HUES6 (cell line): Measurements from ENCODE around the gene RHBDD2.
"Not testable (repeated sequence)": the region's sequence is repeated elsewhere in the genome, so short reads cannot be mapped to it uniquely, and the experiment has no call there.

ENCODE experiments used
- H3K27ac ChIP-seq: 2 replicates; pipeline ENCODE4 v1.7.0; 2013; ENCODE audit warnings: low read depth, mild to moderate bottlenecking, low read length, inconsistent platforms
- H3K27me3 ChIP-seq: 2 replicates; pipeline ENCODE4 v1.6.1; 2013; ENCODE audit warnings: low read length; ENCODE audit not compliant: control insufficient read depth, insufficient read depth
- H3K36me3 ChIP-seq: 2 replicates; pipeline ENCODE4 v1.6.1; 2013; ENCODE audit warnings: low read length; ENCODE audit not compliant: control insufficient read depth, insufficient read depth
- H3K4me1 ChIP-seq: 2 replicates; pipeline ENCODE4 v1.6.1; 2013; ENCODE audit warnings: low read length; ENCODE audit not compliant: control insufficient read depth, insufficient read depth
- H3K4me3 ChIP-seq: 2 replicates; pipeline ENCODE4 v1.5.1; 2013; ENCODE audit warnings: low read depth, low read length
- H3K9ac ChIP-seq: one replicate; pipeline ENCODE4 v1.6.1; 2013; ENCODE audit warnings: mild to moderate bottlenecking, low read length
- H3K9me3 ChIP-seq: 2 replicates; pipeline ENCODE4 v1.6.1; 2013; ENCODE audit warnings: low read depth, low read length; ENCODE audit not compliant: control insufficient read depth, insufficient read depth

The RHBDD2 gene

GRCh38 chr7:75911186-75911585, 32.4 kb downstream of the RHBDD2 start:
- H3K9ac ChIP-seq, H3K36me3 ChIP-seq, H3K27me3 ChIP-seq, H3K27ac ChIP-seq, H3K9me3 ChIP-seq, H3K4me3 ChIP-seq: not testable (repeated sequence)
- peaks cover 10% of the 10 kb centered on the region for H3K4me1 ChIP-seq

DNA sequence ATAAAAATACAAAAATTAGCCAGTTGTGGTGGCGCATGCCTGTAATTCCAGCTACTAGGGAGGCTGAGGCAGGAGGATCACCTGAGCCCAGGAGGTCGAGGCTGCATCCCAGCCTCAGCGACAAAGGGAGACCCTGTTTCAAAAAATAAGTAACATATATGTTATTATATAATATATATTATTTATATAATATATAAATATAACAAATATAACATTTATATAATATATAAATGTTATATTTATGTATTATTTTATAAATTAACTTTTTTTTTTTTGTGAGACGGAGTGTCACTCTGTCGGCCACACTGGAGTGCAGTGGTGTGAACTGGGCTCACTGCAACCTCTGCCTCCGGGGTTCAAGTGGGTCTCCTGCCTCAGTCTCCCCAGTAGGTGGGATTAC, 34.6 kb downstream of the RHBDD2 start:
- Histone ChIP-seq H3K4me1 (peaks cover 17% of the 10 kb centered on the region), H3K9me3 (no peaks in the 10 kb centered on the region), H3K9ac (no peak overlapping the region), H3K27me3 (no peaks in the 10 kb centered on the region), H3K4me3 (no peak overlapping the region), H3K36me3 (no peaks in the 10 kb centered on the region), H3K27ac (no peak overlapping the region)

DNA sequence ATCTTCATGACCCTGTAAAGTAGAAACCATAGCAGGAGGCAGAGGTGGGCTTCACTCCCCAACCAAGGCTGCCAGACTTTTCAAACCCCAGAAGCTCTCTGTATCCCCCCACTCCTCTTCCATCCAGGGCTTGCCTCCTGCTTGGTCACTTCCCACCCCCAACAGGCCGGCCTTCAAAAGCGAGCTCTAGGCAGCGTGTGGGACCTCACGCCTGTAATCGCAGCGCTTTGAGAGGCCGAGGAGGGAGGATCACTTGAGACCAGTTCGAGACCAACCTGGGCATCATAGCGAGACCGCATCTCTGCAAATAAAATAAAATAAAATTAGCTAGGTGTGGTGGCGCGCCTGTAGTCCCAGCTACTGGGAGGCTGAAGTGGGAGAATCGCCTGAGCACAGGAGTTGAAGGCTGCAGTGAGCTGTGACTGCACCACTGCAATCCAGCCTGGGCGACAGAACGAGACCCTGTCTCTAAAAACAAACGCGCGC, 35.4 kb downstream of the RHBDD2 start:
- Histone ChIP-seq H3K9ac (peak overlapping the region; percentile 87), H3K4me1 (peaks cover 17% of the 10 kb centered on the region), H3K36me3 (no peaks in the 10 kb centered on the region), H3K27me3 (no peaks in the 10 kb centered on the region), H3K9me3 (no peaks in the 10 kb centered on the region), H3K27ac (peak overlapping the region; percentile 67; the same call in 1 of the 2 replicates), H3K4me3 (peak overlapping the region; percentile 99)

DNA sequence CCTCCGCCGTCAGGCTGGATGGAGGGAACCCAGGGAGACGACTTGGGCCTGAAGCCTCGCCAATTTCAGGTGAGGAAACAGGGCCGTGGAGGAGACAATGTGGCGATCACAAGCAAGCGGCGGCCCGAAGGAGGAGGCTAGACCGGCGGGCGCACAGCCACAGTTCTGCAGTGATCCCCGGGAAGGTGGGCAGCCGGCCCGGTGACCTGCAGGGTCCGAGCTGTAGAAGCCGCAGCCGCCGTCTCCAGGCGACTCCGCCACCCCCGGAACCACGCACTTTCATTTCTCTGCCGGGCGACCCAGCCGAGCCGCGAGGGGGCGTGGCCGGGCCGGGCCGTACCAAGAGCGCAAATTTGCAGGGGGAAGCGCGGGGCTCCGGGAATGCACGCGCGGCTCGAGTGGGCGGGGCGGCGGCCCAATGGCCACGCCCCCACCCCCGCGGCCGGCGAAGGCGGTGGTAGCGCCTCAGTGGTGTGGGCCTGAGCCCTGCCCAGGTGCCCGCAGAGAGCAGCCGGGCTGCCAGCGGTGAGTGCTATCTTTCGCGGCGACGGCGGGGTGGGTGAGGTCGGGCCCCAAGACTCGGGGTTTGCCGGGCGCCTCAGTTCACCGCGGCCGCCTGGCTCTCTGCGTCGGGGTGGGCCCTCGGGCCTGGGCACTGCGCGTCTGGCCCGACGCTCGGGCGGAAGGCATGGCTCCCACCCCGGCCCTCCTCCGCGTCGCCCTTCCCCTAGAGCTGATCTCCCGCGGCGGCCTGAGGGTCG, 36.0 kb downstream of the RHBDD2 start, which contains the start of gene POR:
Gene POR (plus strand): TSS at position 501 of the 761 bp plus-strand sequence. CDS start 38,847 bp downstream, outside the sequence.
- Histone ChIP-seq H3K27ac (peak within 1 kb of the TSS; percentile 83), H3K4me1 (peaks cover 17% of the 10 kb centered on the region), H3K36me3 (no peaks in the 10 kb centered on the region), H3K9ac (peak within 1 kb of the TSS; percentile 87), H3K9me3 (no peaks in the 10 kb centered on the region), H3K27me3 (no peaks in the 10 kb centered on the region), H3K4me3 (peak within 1 kb of the TSS; percentile 99)

DNA sequence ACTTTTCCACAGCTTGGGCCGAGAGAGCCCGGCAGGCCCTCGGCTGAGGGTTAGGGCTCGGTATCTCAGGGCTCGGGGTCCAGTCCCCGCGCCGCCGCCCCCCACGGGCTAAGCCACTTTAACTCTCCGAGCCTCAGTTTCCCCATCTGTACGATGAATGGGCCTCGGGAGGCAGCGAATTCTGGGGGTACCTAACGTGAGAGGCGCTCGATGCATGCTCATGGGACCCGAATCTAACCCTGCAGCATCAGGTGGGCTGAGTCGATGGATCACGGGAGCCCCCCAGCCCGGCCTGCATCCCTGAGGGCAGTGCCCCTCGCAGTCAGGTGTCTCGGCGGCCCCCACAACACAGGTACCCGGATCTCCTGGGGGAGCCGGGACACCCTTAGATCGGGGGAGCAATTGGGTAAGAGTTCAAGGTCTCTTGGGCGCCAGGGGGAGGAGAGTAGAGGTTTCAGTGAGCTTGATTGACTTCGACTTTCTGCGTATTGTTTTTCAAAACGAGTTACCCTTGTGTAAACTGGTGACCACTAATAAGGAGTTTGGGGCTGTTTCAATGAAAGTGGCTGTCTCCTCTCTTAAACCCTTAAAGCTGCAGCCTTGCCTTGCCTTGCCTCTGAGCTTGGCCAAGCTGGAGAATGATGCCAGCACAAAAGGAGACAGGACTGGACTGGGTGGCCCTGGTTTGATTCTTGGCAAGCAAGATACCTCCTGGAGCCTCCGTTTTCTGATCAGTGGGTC, 36.8 kb downstream of the RHBDD2 start:
- Histone ChIP-seq H3K4me1 (peaks cover 17% of the 10 kb centered on the region), H3K27ac (peak overlapping the region; percentile 83)

DNA sequence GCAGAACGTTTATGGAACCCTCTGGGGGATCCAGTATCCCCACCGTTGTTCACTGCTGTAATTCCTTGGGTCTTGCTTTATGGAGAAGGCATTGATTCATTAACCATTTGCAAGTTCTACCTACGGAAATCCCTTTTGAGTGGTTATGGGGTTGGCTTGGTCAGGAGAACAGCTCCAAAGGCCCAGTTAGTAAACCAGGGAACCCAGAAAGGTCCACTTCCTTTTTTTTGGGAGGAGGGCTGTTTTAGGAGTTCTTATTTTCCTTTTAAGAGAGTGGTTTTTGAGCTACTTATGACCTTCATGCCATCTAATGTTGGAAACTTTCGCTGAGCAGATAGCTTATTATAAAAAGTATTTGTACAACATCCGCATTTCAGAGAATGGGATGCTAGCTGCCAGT, 37.4 kb downstream of the RHBDD2 start:
- no peaks in the 10 kb centered on the region for H3K9me3 ChIP-seq
- H3K9ac ChIP-seq = no peak overlapping the region
- H3K4me1 ChIP-seq = peaks cover 17% of the 10 kb centered on the region
- H3K27me3 ChIP-seq = no peaks in the 10 kb centered on the region
- no peaks in the 10 kb centered on the region for H3K36me3 ChIP-seq
- H3K4me3 ChIP-seq = peak overlapping the region; percentile 99
- H3K27ac ChIP-seq = no peak overlapping the region

More for the DNA sequence above, 36.8 kb downstream of the RHBDD2 start:
- Histone ChIP-seq H3K27me3 (no peaks in the 10 kb centered on the region), H3K9ac (peak overlapping the region; percentile 78), H3K4me3 (peak overlapping the region; percentile 99), H3K36me3 (no peaks in the 10 kb centered on the region), H3K9me3 (no peaks in the 10 kb centered on the region)

- Histone ChIP-seq H3K4me1 (peaks cover 17% of the 10 kb centered on the region), H3K9ac (no peak overlapping the region), H3K9me3 (no peaks in the 10 kb centered on the region), H3K4me3 (peak overlapping the region; percentile 99; the same call in 1 of the 2 replicates), H3K27me3 (no peaks in the 10 kb centered on the region), H3K27ac (no peak overlapping the region), H3K36me3 (no peaks in the 10 kb centered on the region)
These were observed 38.1 kb downstream of the RHBDD2 start for GRCh38 chr7:75916685-75917634.

- no peak overlapping the region for H3K27ac ChIP-seq
These were observed 41.8 kb downstream of the RHBDD2 start for GRCh38 chr7:75920431-75921161.

DNA sequence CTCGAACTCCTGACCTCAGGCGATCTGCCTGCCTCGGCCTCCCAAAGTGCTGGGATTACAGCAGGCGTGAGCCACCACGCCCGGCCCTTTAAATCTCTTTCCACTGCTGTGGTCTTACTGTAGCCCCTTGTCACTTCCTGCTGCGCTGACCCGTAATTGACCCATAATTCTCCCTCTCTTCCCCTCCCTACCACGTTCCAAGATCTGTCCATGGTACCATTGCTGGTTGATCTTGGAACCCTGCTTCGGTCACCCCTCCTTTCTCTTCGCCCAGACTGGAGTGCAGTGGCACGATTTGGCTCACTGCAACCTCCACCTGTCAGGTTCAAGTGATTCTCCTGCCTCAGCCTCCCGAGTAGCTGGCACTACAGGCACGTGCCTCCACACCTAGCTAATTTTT, 42.6 kb downstream of the RHBDD2 start:
- no peaks in the 10 kb centered on the region for H3K27me3 ChIP-seq
- H3K27ac ChIP-seq = no peak overlapping the region
- H3K9me3 ChIP-seq = no peaks in the 10 kb centered on the region
- peaks cover 6% of the 10 kb centered on the region for H3K4me1 ChIP-seq
- no peak overlapping the region for H3K4me3 ChIP-seq
- no peak overlapping the region for H3K9ac ChIP-seq
- peaks cover 6% of the 10 kb centered on the region; the same call in 1 of the 2 replicates for H3K36me3 ChIP-seq

More at GRCh38 chr7:75920431-75921161, 41.8 kb downstream of the RHBDD2 start:
- Histone ChIP-seq H3K27me3 (no peaks in the 10 kb centered on the region), H3K4me1 (peaks cover 14% of the 10 kb centered on the region), H3K9ac (no peak overlapping the region), H3K36me3 (peaks cover 6% of the 10 kb centered on the region; the same call in 1 of the 2 replicates), H3K4me3 (no peak overlapping the region), H3K9me3 (no peaks in the 10 kb centered on the region)
